ENCODE results near the gene ESYT1. TPM values are rescaled to one million over a fixed set of nuclear protein-coding genes. Genes with fewer than 3 reads are reported as not detected.

The ESYT1 gene
- total RNA-seq, 1 experiment from 2014 or later, result 111 TPM

DNA sequence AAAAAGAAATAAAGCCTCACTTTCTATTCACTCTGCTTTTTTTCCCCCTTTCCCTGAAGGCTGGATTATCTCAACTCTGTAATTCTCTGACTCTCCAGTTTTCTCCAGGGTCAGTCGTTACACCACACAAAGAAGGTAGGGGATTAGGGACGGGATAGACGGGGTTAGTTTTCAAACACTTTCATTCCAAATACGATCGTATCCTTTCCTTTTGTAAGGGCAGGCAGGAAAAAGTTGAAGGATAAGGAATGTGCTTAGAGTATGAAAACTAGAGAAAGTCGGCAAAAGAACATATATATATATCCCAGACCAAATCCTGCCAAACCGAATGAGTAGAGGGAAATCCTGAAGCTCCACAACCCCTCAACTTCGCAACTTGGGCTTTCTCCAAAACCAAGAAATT lies 581 bp upstream of the ESYT1 start:
- H4K5ac ChIP-seq (ENCODE audit: insufficient read length, low read depth, low read length), result no peak overlapping the region
- no peak overlapping the region for H2BK5ac ChIP-seq (ENCODE audit: insufficient read length, low read length)
- no peaks in the 10 kb centered on the region for H3K79me2 ChIP-seq (ENCODE audit: insufficient read depth, low read length)
- H3K18ac ChIP-seq (ENCODE audit: insufficient read length, low read depth, low read length), result peak overlapping the region; percentile 66
- H3K23ac ChIP-seq (ENCODE audit: insufficient read length, low read depth, low read length), result no peak overlapping the region
- H3K79me1 ChIP-seq (ENCODE audit: insufficient read depth, low read depth, low read length, poor library complexity, severe bottlenecking), result no peaks in the 10 kb centered on the region
- H3K4me3 Mint-ChIP-seq, result peak overlapping the region; percentile 88 to 98
- peaks cover 24 to 29% (median 26%) of the 10 kb centered on the region in 3 experiments for H3K36me3 Mint-ChIP-seq (ENCODE audit: insufficient read depth in 1 of 3, low read depth in 3 of 3)
- H3K27me3 Mint-ChIP-seq (ENCODE audit: low read depth), result no peaks in the 10 kb centered on the region
- no CpG with 5 or more reads among the region's 8 CpGs for WGBS (ENCODE audit: extremely low coverage, insufficient read length, low lambda C conversion rate)
- TF ChIP-seq, protein P1, sequence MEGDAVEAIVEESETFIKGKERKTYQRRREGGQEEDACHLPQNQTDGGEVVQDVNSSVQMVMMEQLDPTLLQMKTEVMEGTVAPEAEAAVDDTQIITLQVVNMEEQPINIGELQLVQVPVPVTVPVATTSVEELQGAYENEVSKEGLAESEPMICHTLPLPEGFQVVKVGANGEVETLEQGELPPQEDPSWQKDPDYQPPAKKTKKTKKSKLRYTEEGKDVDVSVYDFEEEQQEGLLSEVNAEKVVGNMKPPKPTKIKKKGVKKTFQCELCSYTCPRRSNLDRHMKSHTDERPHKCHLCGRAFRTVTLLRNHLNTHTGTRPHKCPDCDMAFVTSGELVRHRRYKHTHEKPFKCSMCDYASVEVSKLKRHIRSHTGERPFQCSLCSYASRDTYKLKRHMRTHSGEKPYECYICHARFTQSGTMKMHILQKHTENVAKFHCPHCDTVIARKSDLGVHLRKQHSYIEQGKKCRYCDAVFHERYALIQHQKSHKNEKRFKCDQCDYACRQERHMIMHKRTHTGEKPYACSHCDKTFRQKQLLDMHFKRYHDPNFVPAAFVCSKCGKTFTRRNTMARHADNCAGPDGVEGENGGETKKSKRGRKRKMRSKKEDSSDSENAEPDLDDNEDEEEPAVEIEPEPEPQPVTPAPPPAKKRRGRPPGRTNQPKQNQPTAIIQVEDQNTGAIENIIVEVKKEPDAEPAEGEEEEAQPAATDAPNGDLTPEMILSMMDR (conservative IDR thresholded peaks at IDR 0.05), result no peak
- no peak overlapping the region for H4K91ac ChIP-seq (ENCODE audit: insufficient read length, low read depth, low read length)
- H2BK15ac ChIP-seq (ENCODE audit: low read depth, low read length), result no peak overlapping the region
- DNase-seq, result no peak
- peaks cover 26 to 27% of the 10 kb centered on the region in 2 experiments for H3K4me1 Mint-ChIP-seq
- H3K14ac ChIP-seq (ENCODE audit: insufficient read depth, low read length), result no peak overlapping the region
- H3T11ph ChIP-seq (ENCODE audit: low read length), result peak overlapping the region; percentile 38
- peak overlapping the region; percentile 75 to 99 (median 96) for H3K27ac Mint-ChIP-seq
- peak overlapping the region; percentile 31 for H3K9ac ChIP-seq (ENCODE audit: extremely low read depth, insufficient read length, low read length)
- no peaks in the 10 kb centered on the region for H4K20me1 ChIP-seq (ENCODE audit: control insufficient read depth, insufficient read depth, insufficient read length)
- no peak overlapping the region for H2AFZ ChIP-seq (ENCODE audit: low read length)
- no peak overlapping the region for H2AK5ac ChIP-seq (ENCODE audit: insufficient read length, low read length)
- no peak overlapping the region for H3K4ac ChIP-seq (ENCODE audit: low read depth, low read length)
- no peak overlapping the region for H4K8ac ChIP-seq (replicated peaks; ENCODE audit: insufficient read length, low read depth, low read length)
- H3K9me3 Mint-ChIP-seq, result no peaks in the 10 kb centered on the region; a peak in 1 of 5 replicates
- H3K56ac ChIP-seq (ENCODE audit: insufficient read length, low read depth, low read length), result no peak overlapping the region
- H2BK12ac ChIP-seq (ENCODE audit: insufficient read length, low read depth, low read length), result no peak overlapping the region
- H2BK120ac ChIP-seq (ENCODE audit: low read depth, low read length, poor library complexity, severe bottlenecking), result no peak overlapping the region
- no peak overlapping the region for H2BK20ac ChIP-seq (ENCODE audit: low read depth, low read length, poor library complexity, severe bottlenecking)
- H3K23me2 ChIP-seq (ENCODE audit: insufficient read length, low read depth, low read length, poor library complexity, severe bottlenecking), result peaks cover 17% of the 10 kb centered on the region
- no peaks in the 10 kb centered on the region for H3K27me3 ChIP-seq (ENCODE audit: insufficient read depth, low read length)
- H3K4me2 ChIP-seq (ENCODE audit: insufficient read depth, insufficient read length, low read length), result peak overlapping the region; percentile 65
- peak overlapping the region; percentile 42 for H3K27ac ChIP-seq (ENCODE audit: insufficient read length, low read depth, low read length)
- no peaks in the 10 kb centered on the region for H3K9me3 ChIP-seq (ENCODE audit: control insufficient read depth, low read depth, low read length)
- H3K4me1 ChIP-seq (ENCODE audit: insufficient read depth, low read length), result no peaks in the 10 kb centered on the region
